Measurements from ENCODE around the gene FGD6.

The FGD6 gene

GRCh38 chr12:95066091-95066855 is 151.0 kb downstream of the FGD6 start:
- H3K9ac ChIP-seq (ENCODE audit: low read length in 2 of 2): no peak overlapping the region
- no peaks in the 10 kb centered on the region for H3K4me1 ChIP-seq (ENCODE audit: control insufficient read depth, insufficient read depth, low read length)
- no peaks in the 10 kb centered on the region for H3K27me3 ChIP-seq (ENCODE audit: control insufficient read depth in 1 of 2, insufficient read depth in 2 of 2, low read length in 2 of 2)
- peaks cover 6 to 19% of the 10 kb centered on the region in 2 donors for H3K36me3 ChIP-seq (ENCODE audit: control insufficient read depth in 2 of 2, insufficient read depth in 2 of 2, low read length in 2 of 2)
- no peak overlapping the region for H3K4me3 ChIP-seq (ENCODE audit: low read length in 2 of 2)
- H3K9me3 ChIP-seq (ENCODE audit: control insufficient read depth in 2 of 2, low read length in 2 of 2): no peaks in the 10 kb centered on the region
- H3K27ac ChIP-seq (ENCODE audit: low read length): no peak overlapping the region

GRCh38 chr12:95060951-95061350 is 156.3 kb downstream of the FGD6 start:
- H3K36me3 ChIP-seq (ENCODE audit: control insufficient read depth in 2 of 2, insufficient read depth in 2 of 2, low read length in 2 of 2): peaks cover 29 to 32% of the 10 kb centered on the region in 2 donors

GRCh38 chr12:95059984-95060383 is 157.3 kb downstream of the FGD6 start:
- Histone ChIP-seq H3K4me3 (ENCODE audit: low read length in 2 of 2) (no peak overlapping the region), H3K27me3 (ENCODE audit: control insufficient read depth in 1 of 2, insufficient read depth in 2 of 2, low read length in 2 of 2) (no peaks in the 10 kb centered on the region), H3K9me3 (ENCODE audit: control insufficient read depth in 2 of 2, low read length in 2 of 2) (no peaks in the 10 kb centered on the region), H3K27ac (ENCODE audit: low read length) (no peak overlapping the region), H3K36me3 (ENCODE audit: control insufficient read depth in 2 of 2, insufficient read depth in 2 of 2, low read length in 2 of 2) (peaks cover 34 to 38% of the 10 kb centered on the region in 2 donors), H3K4me1 (ENCODE audit: control insufficient read depth, insufficient read depth, low read length) (no peaks in the 10 kb centered on the region), H3K9ac (ENCODE audit: low read length in 2 of 2) (no peak overlapping the region)

More at GRCh38 chr12:95060951-95061350, 156.3 kb downstream of the FGD6 start:
- H3K4me1 ChIP-seq (ENCODE audit: control insufficient read depth, insufficient read depth, low read length): no peaks in the 10 kb centered on the region
- no peak overlapping the region for H3K4me3 ChIP-seq (ENCODE audit: low read length in 2 of 2)
- H3K27ac ChIP-seq (ENCODE audit: low read length): no peak overlapping the region
- H3K9ac ChIP-seq (ENCODE audit: low read length in 2 of 2): no peak overlapping the region
- H3K27me3 ChIP-seq (ENCODE audit: control insufficient read depth in 1 of 2, insufficient read depth in 2 of 2, low read length in 2 of 2): no peaks in the 10 kb centered on the region
- H3K9me3 ChIP-seq (ENCODE audit: control insufficient read depth in 2 of 2, low read length in 2 of 2): no peaks in the 10 kb centered on the region

- H3K36me3 ChIP-seq (ENCODE audit: control insufficient read depth in 2 of 2, insufficient read depth in 2 of 2, low read length in 2 of 2): peaks cover 29 to 33% of the 10 kb centered on the region in 2 donors
- H3K27me3 ChIP-seq (ENCODE audit: control insufficient read depth in 1 of 2, insufficient read depth in 2 of 2, low read length in 2 of 2): no peaks in the 10 kb centered on the region
- no peak overlapping the region for H3K27ac ChIP-seq (ENCODE audit: low read length)
- no peaks in the 10 kb centered on the region for H3K4me1 ChIP-seq (ENCODE audit: control insufficient read depth, insufficient read depth, low read length)
- no peak overlapping the region for H3K4me3 ChIP-seq (ENCODE audit: low read length in 2 of 2)
- H3K9me3 ChIP-seq (ENCODE audit: control insufficient read depth in 2 of 2, low read length in 2 of 2): no peaks in the 10 kb centered on the region
- H3K9ac ChIP-seq (ENCODE audit: low read length in 2 of 2): no peak overlapping the region
Measured at GRCh38 chr12:95057424-95057823, 159.8 kb downstream of the FGD6 start.

- no peaks in the 10 kb centered on the region for H3K27me3 ChIP-seq (ENCODE audit: control insufficient read depth in 1 of 2, insufficient read depth in 2 of 2, low read length in 2 of 2)
- H3K9me3 ChIP-seq (ENCODE audit: control insufficient read depth in 2 of 2, low read length in 2 of 2): no peaks in the 10 kb centered on the region
- no peak overlapping the region for H3K27ac ChIP-seq (ENCODE audit: low read length)
- no peak overlapping the region for H3K9ac ChIP-seq (ENCODE audit: low read length in 2 of 2)
- no peaks in the 10 kb centered on the region for H3K4me1 ChIP-seq (ENCODE audit: control insufficient read depth, insufficient read depth, low read length)
- peaks cover 24 to 34% of the 10 kb centered on the region in 2 donors for H3K36me3 ChIP-seq (ENCODE audit: control insufficient read depth in 2 of 2, insufficient read depth in 2 of 2, low read length in 2 of 2)
- H3K4me3 ChIP-seq (ENCODE audit: low read length in 2 of 2): no peak overlapping the region
Measured at GRCh38 chr12:95055057-95055456, 162.2 kb downstream of the FGD6 start.

- H3K27me3 ChIP-seq (ENCODE audit: control insufficient read depth in 1 of 2, insufficient read depth in 2 of 2, low read length in 2 of 2): no peaks in the 10 kb centered on the region
- H3K36me3 ChIP-seq (ENCODE audit: control insufficient read depth in 2 of 2, insufficient read depth in 2 of 2, low read length in 2 of 2): peaks cover 24 to 33% of the 10 kb centered on the region in 2 donors
- H3K9me3 ChIP-seq (ENCODE audit: control insufficient read depth in 2 of 2, low read length in 2 of 2): no peaks in the 10 kb centered on the region
- no peak overlapping the region for H3K4me3 ChIP-seq (ENCODE audit: low read length in 2 of 2)
- H3K27ac ChIP-seq (ENCODE audit: low read length): no peak overlapping the region
- H3K4me1 ChIP-seq (ENCODE audit: control insufficient read depth, insufficient read depth, low read length): no peaks in the 10 kb centered on the region
- H3K9ac ChIP-seq (ENCODE audit: low read length in 2 of 2): no peak overlapping the region
Measured at GRCh38 chr12:95054206-95054605, 163.1 kb downstream of the FGD6 start.

- Histone ChIP-seq H3K4me3 (ENCODE audit: low read length in 2 of 2) (no peak overlapping the region), H3K9ac (ENCODE audit: low read length in 2 of 2) (no peak overlapping the region), H3K9me3 (ENCODE audit: control insufficient read depth in 2 of 2, low read length in 2 of 2) (no peaks in the 10 kb centered on the region), H3K36me3 (ENCODE audit: control insufficient read depth in 2 of 2, insufficient read depth in 2 of 2, low read length in 2 of 2) (peaks cover 22 to 33% of the 10 kb centered on the region in 2 donors), H3K4me1 (ENCODE audit: control insufficient read depth, insufficient read depth, low read length) (no peaks in the 10 kb centered on the region), H3K27ac (ENCODE audit: low read length) (no peak overlapping the region), H3K27me3 (ENCODE audit: control insufficient read depth in 1 of 2, insufficient read depth in 2 of 2, low read length in 2 of 2) (no peaks in the 10 kb centered on the region)
Measured at GRCh38 chr12:95051241-95051640, 166.0 kb downstream of the FGD6 start.

- no peaks in the 10 kb centered on the region for H3K27me3 ChIP-seq (ENCODE audit: control insufficient read depth in 1 of 2, insufficient read depth in 2 of 2, low read length in 2 of 2)
- no peaks in the 10 kb centered on the region for H3K4me1 ChIP-seq (ENCODE audit: control insufficient read depth, insufficient read depth, low read length)
- no peak overlapping the region for H3K9ac ChIP-seq (ENCODE audit: low read length in 2 of 2)
- no peaks in the 10 kb centered on the region for H3K9me3 ChIP-seq (ENCODE audit: control insufficient read depth in 2 of 2, low read length in 2 of 2)
- no peak overlapping the region for H3K27ac ChIP-seq (ENCODE audit: low read length)
- no peak overlapping the region for H3K4me3 ChIP-seq (ENCODE audit: low read length in 2 of 2)
- peaks cover 5 to 20% of the 10 kb centered on the region in 2 donors for H3K36me3 ChIP-seq (ENCODE audit: control insufficient read depth in 2 of 2, insufficient read depth in 2 of 2, low read length in 2 of 2)
Measured at GRCh38 chr12:95037906-95038305, 179.4 kb downstream of the FGD6 start.

GRCh38 chr12:95034750-95035149 is 182.5 kb downstream of the FGD6 start:
- Histone ChIP-seq H3K9ac (ENCODE audit: low read length in 2 of 2) (no peak overlapping the region), H3K4me3 (ENCODE audit: low read length in 2 of 2) (no peak overlapping the region), H3K9me3 (ENCODE audit: control insufficient read depth in 2 of 2, low read length in 2 of 2) (no peaks in the 10 kb centered on the region), H3K27me3 (ENCODE audit: control insufficient read depth in 1 of 2, insufficient read depth in 2 of 2, low read length in 2 of 2) (no peaks in the 10 kb centered on the region), H3K36me3 (ENCODE audit: control insufficient read depth in 2 of 2, insufficient read depth in 2 of 2, low read length in 2 of 2) (peaks cover 9 to 19% of the 10 kb centered on the region in 2 donors), H3K27ac (ENCODE audit: low read length) (no peak overlapping the region), H3K4me1 (ENCODE audit: control insufficient read depth, insufficient read depth, low read length) (no peaks in the 10 kb centered on the region)

Measured in stomach smooth muscle (tissue), 2 donors.